NCI-H526 (cell line): ENCODE results near the gene MAGI1.
"Not testable (repeated sequence)": the region's sequence is repeated elsewhere in the genome, so short reads cannot be mapped to it uniquely, and the experiment has no call there.

ENCODE experiments used
- DNase-seq, 2 experiments: peaks; one replicate each; lab custom pipeline; 2025; lab: John Stamatoyannopoulos, UW

Gene MAGI1

GRCh38 chr3:65623362-65623761, 415.4 kb downstream of the MAGI1 start:
- DNase-seq = no peak

- DNase-seq = no peak
Observed at GRCh38 chr3:65619888-65620287, 418.8 kb downstream of the MAGI1 start.

GRCh38 chr3:65619451-65619881, 419.3 kb downstream of the MAGI1 start:
- no peak for DNase-seq

GRCh38 chr3:65618599-65618998, 420.1 kb downstream of the MAGI1 start:
- DNase-seq = no peak

GRCh38 chr3:65617787-65618186, 420.9 kb downstream of the MAGI1 start:
- DNase-seq = no peak

GRCh38 chr3:65617209-65617608, 421.5 kb downstream of the MAGI1 start:
- DNase-seq = no peak

- no peak for DNase-seq
Observed at GRCh38 chr3:65616563-65616962, 422.2 kb downstream of the MAGI1 start.

- DNase-seq = no peak
Observed at GRCh38 chr3:65615329-65615728, 423.4 kb downstream of the MAGI1 start.

- no peak for DNase-seq
Observed at GRCh38 chr3:65614585-65614984, 424.1 kb downstream of the MAGI1 start.

GRCh38 chr3:65607965-65608460, 430.7 kb downstream of the MAGI1 start:
- DNase-seq = not testable (repeated sequence)

GRCh38 chr3:65607101-65607500, 431.6 kb downstream of the MAGI1 start:
- no peak for DNase-seq

- no peak for DNase-seq
Observed at GRCh38 chr3:65605876-65606432, 432.8 kb downstream of the MAGI1 start.

GRCh38 chr3:65604863-65605526, 433.7 kb downstream of the MAGI1 start:
- DNase-seq = no peak

GRCh38 chr3:65603631-65604030, 435.1 kb downstream of the MAGI1 start:
- no peak for DNase-seq

- no peak for DNase-seq
Observed at GRCh38 chr3:65600888-65601287, 437.8 kb downstream of the MAGI1 start.

GRCh38 chr3:65597952-65598413, 440.7 kb downstream of the MAGI1 start:
- DNase-seq = peak in 1 of 2 experiments; percentile 5

GRCh38 chr3:65597226-65597951, 441.3 kb downstream of the MAGI1 start:
- peak; percentile 86 to 88 for DNase-seq

- peak; percentile 86 to 88 for DNase-seq
Observed at GRCh38 chr3:65596571-65597225, 442.0 kb downstream of the MAGI1 start.

GRCh38 chr3:65596029-65596300, 442.8 kb downstream of the MAGI1 start:
- DNase-seq = no peak

GRCh38 chr3:65595222-65596028, 443.3 kb downstream of the MAGI1 start:
- DNase-seq = peak; percentile 2 to 37
